ENCODE results near the gene MXRA7.
"Not testable (repeated sequence)": the region's sequence is repeated elsewhere in the genome, so short reads cannot be mapped to it uniquely, and the experiment has no call there.

The MXRA7 gene

GRCh38 chr17:76640550-76641380, 70.0 kb downstream of the MXRA7 start:
- no peak for TF ChIP-seq CTCF (IDR thresholded peaks at IDR 0.05; ENCODE audit: control insufficient read depth, extremely low read depth, insufficient read depth)
- no peak for DNase-seq (ENCODE audit: low read depth)
- no peak overlapping the region for H3K4me3 ChIP-seq (ENCODE audit: low read depth, low read length)

- no peak for DNase-seq (ENCODE audit: low read depth)
- H3K4me3 ChIP-seq (ENCODE audit: low read depth, low read length), result no peak overlapping the region
- TF ChIP-seq CTCF (IDR thresholded peaks at IDR 0.05; ENCODE audit: control insufficient read depth, extremely low read depth, insufficient read depth), result no peak
Observed at GRCh38 chr17:76638263-76638662, 72.5 kb downstream of the MXRA7 start.

GRCh38 chr17:76636486-76637206, 74.1 kb downstream of the MXRA7 start:
- H3K4me3 ChIP-seq (ENCODE audit: low read depth, low read length); DNase-seq (ENCODE audit: low read depth): not testable (repeated sequence)

- DNase-seq (ENCODE audit: low read depth), result no peak
- no peak overlapping the region for H3K4me3 ChIP-seq (ENCODE audit: low read depth, low read length)
- TF ChIP-seq CTCF (IDR thresholded peaks at IDR 0.05; ENCODE audit: control insufficient read depth, extremely low read depth, insufficient read depth), result no peak
Observed at GRCh38 chr17:76635659-76636360, 75.0 kb downstream of the MXRA7 start.

DNA sequence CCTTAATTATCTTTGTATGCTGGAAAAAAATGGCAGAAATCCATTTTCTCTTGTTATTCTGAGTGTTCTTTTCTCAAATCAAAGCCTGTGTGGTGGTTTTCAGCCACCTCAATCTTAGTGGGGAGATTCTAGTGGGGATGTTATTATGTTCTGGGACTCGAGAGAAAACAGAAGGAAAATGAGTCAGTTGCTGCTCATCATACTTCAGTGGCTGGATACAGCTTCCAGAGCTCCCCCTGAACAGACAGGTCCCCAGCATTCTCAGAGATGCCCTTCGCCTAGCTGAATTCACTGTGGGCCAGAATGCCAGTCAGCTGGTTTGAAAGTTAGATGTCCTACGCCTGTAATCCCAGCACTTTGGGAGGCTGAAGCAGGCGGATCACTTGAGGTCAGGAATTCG, 75.7 kb downstream of the MXRA7 start:
- no peak for TF ChIP-seq CTCF (IDR thresholded peaks at IDR 0.05; ENCODE audit: control insufficient read depth, extremely low read depth, insufficient read depth)
- no peak for DNase-seq (ENCODE audit: low read depth)
- no peak overlapping the region for H3K4me3 ChIP-seq (ENCODE audit: low read depth, low read length)

DNA sequence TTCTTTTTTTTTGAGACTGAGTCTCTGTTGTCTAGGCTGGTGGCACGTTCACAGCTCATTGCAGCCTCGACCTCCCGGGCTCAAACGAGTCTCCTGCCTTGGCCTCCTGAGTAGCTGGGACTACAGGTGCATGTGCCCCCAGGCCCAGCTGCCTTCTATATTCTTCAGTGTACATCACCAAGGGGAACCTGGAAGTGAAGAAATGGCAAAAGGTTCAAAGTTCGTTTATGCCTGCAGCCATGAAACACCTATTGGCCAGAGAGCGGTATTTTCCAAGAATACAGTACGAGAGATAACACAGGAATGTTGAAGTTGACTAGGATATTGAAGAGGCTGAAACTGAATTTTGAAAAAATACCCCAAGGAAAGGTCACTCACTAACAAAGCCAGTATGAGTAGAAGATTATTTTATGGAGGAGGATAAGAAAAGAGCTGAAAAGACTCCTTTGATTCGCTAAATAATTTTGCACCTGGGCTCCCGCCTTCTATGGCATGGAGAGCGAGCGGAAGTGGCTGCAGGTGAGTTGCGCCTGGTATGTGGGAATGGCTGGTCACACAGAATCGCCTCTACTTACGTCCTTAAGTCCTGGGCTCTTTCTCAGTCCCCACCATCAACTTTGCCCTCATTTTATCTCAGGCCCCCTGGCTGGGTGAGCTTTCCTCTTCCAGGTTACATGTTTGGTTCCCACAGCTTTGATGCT, 77.0 kb downstream of the MXRA7 start:
- no peak for TF ChIP-seq CTCF (IDR thresholded peaks at IDR 0.05; ENCODE audit: control insufficient read depth, extremely low read depth, insufficient read depth)
- DNase-seq (ENCODE audit: low read depth), result no peak
- no peak overlapping the region for H3K4me3 ChIP-seq (ENCODE audit: low read depth, low read length)

Measured in LNCaP clone FGC (cell line).